Gastrocnemius medialis (tissue), 4 donors: ENCODE measurements around the gene RAD51D. TPM values are rescaled to one million over a fixed set of nuclear protein-coding genes. Genes with fewer than 3 reads are reported as not detected.

Experiments
- ATAC-seq, 2 donors: fragments of 150-250 bp; one replicate each; pipeline ENCODE4 v1.9.1; 2016
- DNase-seq, 2 donors: peaks; one replicate each; pipeline ENCODE4 v3.0.0-alpha.2; 2019
- H3K27ac ChIP-seq, 4 donors: fragments of 200-600 bp; sonication (generic); 1 replicate in 1 of 4; 2 replicates in 3 of 4; pipeline ENCODE4 v1.5.1; 2016 to 2018; ENCODE audit warnings: mild to moderate bottlenecking in 2 of 4, moderate library complexity in 1 of 4
- H3K27me3 ChIP-seq, 3 donors: fragments of 200-600 bp; sonication (generic) in 2 of 3; 1 replicate in 1 of 3; 2 replicates in 2 of 3; pipeline versions ENCODE4 v1.5.1 to v1.6.0; 2016 to 2019; ENCODE audit warnings: mild to moderate bottlenecking in 1 of 3, moderate library complexity in 1 of 3
- H3K36me3 ChIP-seq, 2 donors: fragments of 200-600 bp; sonication (generic) in 1 of 2; one replicate each; pipeline ENCODE4 v1.5.1; 2017 to 2018
- H3K4me1 ChIP-seq, 2 donors: fragments of 200-600 bp; sonication (generic) in 1 of 2; one replicate each; pipeline ENCODE4 v1.5.1; 2016 to 2017; ENCODE audit warnings: mild to moderate bottlenecking in 2 of 2
- H3K4me3 ChIP-seq, 4 donors: fragments of 200-600 bp; sonication (generic) in 3 of 4; 1 replicate in 1 of 4; 2 replicates in 3 of 4; pipeline ENCODE4 v1.5.1; 2016 to 2019; ENCODE audit warnings: mild to moderate bottlenecking in 2 of 4
- H3K9me3 ChIP-seq, 3 donors: fragments of 200-600 bp; sonication (generic) in 2 of 3; 1 replicate in 1 of 3; 2 replicates in 2 of 3; pipeline ENCODE4 v1.5.1; 2016 to 2019
- POLR2A ChIP-seq, 2 donors: fragments of 450-650 bp; IDR thresholded peaks; one replicate each; pipeline ENCODE4 v1.6.1; 2017; ENCODE audit warnings: antibody characterized with exemption in 2 of 2, mild to moderate bottlenecking in 2 of 2, moderate library complexity in 2 of 2
- in situ Hi-C, 4 donors: fragments of 200-750 bp; cut with MboI; loops; one replicate each; pipeline versions ENCODE4 v1.15.0 to v1.8.0; 2017; ENCODE audit warnings: low sequenced_read_pairs in 4 of 4
- intact Hi-C: fragments of 100-400 bp; cut with DNase I; formaldehyde crosslinking; loops from one replicate; pipeline ENCODE4 v1.15.1; 2023; ENCODE audit warnings: low total_unique reads
- total RNA-seq, 4 donors: library from RNA; depleted of rRNA; stranded (reverse); fragments of >200 nt; gene quantifications; one replicate each; pipeline versions ENCODE4 v1.1.0 to v1.2.3, GENCODE V29; 2016
- TF ChIP-seq, protein P1 (sequence below), 5 experiments: fragments of 450-650 bp in 3 of 5; fragments of 200-600 bp in 2 of 5; sonication (generic) in 2 of 5; IDR thresholded peaks in 4 of 5; conservative IDR thresholded peaks in 1 of 5; 1 replicate in 4 of 5; 2 replicates in 1 of 5; pipeline ENCODE4 v1.5.1; 2016 to 2019; ENCODE audit warnings: antibody characterized with exemption in 5 of 5, mild to moderate bottlenecking in 3 of 5, moderate library complexity in 3 of 5

RAD51D gene
- total RNA-seq, 4 donors from 2014 or later, result 2.5 to 5.2 (median 2.8) TPM

DNA sequence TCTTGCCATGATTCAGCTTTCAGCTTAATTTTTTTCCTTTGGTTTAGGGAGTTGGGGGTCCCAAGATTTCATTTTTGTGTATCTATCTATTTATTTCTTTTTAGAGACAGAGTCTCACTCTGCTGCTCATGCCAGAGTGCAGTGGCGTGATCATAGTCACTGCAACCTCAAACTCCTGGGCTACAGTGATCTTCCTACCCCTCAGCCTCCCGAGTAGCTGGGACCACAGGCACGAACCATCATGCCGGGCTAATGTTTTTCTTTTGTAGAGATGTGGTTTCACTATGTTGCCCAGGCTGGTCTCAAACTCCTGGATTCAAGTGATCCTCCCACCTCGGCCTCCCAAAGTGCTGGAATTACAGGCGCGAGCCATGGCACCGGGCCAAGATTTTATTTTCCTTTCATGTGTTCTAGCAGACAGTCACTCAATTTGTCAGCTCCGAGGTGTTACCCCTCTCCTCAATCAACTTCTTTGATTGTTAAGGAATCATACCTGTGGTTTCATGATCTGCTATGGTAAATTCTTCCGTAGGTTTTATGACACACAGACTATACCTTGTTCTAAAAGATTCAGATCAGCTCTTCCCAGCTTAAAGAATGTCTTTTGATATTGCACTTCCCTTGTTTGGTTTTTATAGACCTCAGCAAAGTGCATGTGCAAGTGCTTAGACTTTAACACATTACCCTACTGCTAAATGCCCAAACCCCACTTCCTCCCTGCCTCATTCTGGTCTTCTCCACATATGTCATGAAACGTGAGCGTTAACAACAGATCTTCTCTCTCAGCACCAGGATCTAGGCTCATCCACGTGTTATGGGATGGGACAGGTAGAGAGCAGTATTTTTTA, 40.9 kb upstream of the RAD51D start:
- ATAC-seq, result no peak
- intact Hi-C loops (no loop called here), in situ Hi-C loops (loop anchor here in 1 of 4 donors (25.0 kb wide), 1 partner anchor 577 kb away; the partner anchor contains the start of gene RASL10B)
- peaks cover 0 to 89% of the 10 kb centered on the region in 2 donors for H3K36me3 ChIP-seq
- no peak for DNase-seq
- no peak overlapping the region for H3K27ac ChIP-seq
- TF ChIP-seq POLR2A (IDR thresholded peaks at IDR 0.05), result no peak
- TF ChIP-seq, protein P1, sequence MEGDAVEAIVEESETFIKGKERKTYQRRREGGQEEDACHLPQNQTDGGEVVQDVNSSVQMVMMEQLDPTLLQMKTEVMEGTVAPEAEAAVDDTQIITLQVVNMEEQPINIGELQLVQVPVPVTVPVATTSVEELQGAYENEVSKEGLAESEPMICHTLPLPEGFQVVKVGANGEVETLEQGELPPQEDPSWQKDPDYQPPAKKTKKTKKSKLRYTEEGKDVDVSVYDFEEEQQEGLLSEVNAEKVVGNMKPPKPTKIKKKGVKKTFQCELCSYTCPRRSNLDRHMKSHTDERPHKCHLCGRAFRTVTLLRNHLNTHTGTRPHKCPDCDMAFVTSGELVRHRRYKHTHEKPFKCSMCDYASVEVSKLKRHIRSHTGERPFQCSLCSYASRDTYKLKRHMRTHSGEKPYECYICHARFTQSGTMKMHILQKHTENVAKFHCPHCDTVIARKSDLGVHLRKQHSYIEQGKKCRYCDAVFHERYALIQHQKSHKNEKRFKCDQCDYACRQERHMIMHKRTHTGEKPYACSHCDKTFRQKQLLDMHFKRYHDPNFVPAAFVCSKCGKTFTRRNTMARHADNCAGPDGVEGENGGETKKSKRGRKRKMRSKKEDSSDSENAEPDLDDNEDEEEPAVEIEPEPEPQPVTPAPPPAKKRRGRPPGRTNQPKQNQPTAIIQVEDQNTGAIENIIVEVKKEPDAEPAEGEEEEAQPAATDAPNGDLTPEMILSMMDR (IDR thresholded peaks at IDR 0.05 in 4 of 5, conservative IDR thresholded peaks at IDR 0.05 in 1 of 5), result no peak
- H3K4me3 ChIP-seq, result no peak overlapping the region
- no peaks in the 10 kb centered on the region for H3K27me3 ChIP-seq
- H3K9me3 ChIP-seq, result no peaks in the 10 kb centered on the region
- no peaks in the 10 kb centered on the region for H3K4me1 ChIP-seq

DNA sequence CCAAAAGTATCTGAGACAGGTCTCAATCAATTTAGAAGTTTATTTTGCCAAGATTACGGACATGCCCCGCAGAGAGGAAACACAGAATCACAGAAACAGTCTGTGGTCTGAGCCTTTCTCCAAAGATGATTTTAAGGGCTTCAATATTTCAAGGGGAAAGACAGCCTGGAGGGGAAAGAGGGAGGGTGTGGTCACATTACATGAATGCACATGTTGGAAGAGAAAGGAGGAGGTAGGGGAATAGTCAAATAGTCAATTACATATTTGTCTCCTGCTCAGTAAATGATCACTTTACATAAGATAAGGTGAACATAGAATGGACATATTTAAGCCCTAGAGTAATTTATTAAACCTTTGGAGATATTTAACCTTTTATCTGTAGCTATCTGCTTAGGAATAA, 40.3 kb upstream of the RAD51D start:
- DNase-seq (no peak), ATAC-seq (no peak)
- Histone ChIP-seq H3K27ac (no peak overlapping the region), H3K4me3 (no peak overlapping the region), H3K27me3 (no peaks in the 10 kb centered on the region), H3K9me3 (no peaks in the 10 kb centered on the region), H3K36me3 (peaks cover 0 to 91% of the 10 kb centered on the region in 2 donors), H3K4me1 (no peaks in the 10 kb centered on the region)
- TF ChIP-seq, protein P1 (IDR thresholded peaks at IDR 0.05 in 4 of 5, conservative IDR thresholded peaks at IDR 0.05 in 1 of 5), result no peak
- TF ChIP-seq POLR2A (IDR thresholded peaks at IDR 0.05), result no peak
- in situ Hi-C loops, result loop anchor here in 2 of 4 donors (10.0 to 25.0 kb wide), 2 partner anchors 385 to 577 kb away; partner anchors contain the start of gene RASL10B (in 1 of the 2)
- intact Hi-C loops, result no loop called here

DNA sequence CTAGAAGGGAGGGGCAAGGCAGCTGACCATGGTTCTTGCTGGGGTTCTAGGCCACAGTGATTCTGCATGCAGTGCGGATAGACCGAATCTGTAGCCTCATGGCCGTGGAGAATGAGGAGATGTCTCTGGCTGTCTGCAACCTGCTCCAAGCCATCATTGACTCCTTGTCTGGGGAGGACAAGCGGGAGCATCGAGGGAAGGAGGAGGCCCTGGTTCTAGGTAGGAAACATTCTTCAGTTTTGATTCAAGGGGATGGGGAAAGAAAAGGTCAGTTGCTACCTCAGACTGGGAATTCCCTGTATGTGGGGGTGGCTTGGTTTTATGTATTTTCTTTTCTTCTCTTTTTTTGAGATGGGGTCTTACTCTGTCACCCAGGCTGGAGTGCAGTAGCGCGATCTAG, 35.6 kb upstream of the RAD51D start:
- in situ Hi-C loops, result loop anchor here in 2 of 4 donors (10.0 to 25.0 kb wide), 2 partner anchors 390 to 582 kb away; partner anchors contain the start of gene RASL10B (in 1 of the 2)
- no peak for ATAC-seq

GRCh38 chr17:35154196-35155165, 34.8 kb upstream of the RAD51D start:
- intact Hi-C loops, result no loop called here

More for the DNA sequence above, 35.6 kb upstream of the RAD51D start:
- peaks cover under 1 to 4% of the 10 kb centered on the region in 2 donors for H3K4me1 ChIP-seq
- TF ChIP-seq POLR2A (IDR thresholded peaks at IDR 0.05), result no peak
- TF ChIP-seq, protein P1 (IDR thresholded peaks at IDR 0.05 in 4 of 5, conservative IDR thresholded peaks at IDR 0.05 in 1 of 5), result no peak
- intact Hi-C loops, result no loop called here
- no peak overlapping the region for H3K4me3 ChIP-seq
- H3K36me3 ChIP-seq, result peaks cover 0 to 94% of the 10 kb centered on the region in 2 donors
- no peak overlapping the region for H3K27ac ChIP-seq
- no peak for DNase-seq
- no peaks in the 10 kb centered on the region for H3K9me3 ChIP-seq
- H3K27me3 ChIP-seq, result no peaks in the 10 kb centered on the region

More at GRCh38 chr17:35154196-35155165, 34.8 kb upstream of the RAD51D start:
- Histone ChIP-seq H3K27ac (no peak overlapping the region), H3K4me1 (peaks cover 8 to 12% of the 10 kb centered on the region in 2 donors), H3K36me3 (peaks cover 0 to 94% of the 10 kb centered on the region in 2 donors), H3K9me3 (no peaks in the 10 kb centered on the region), H3K27me3 (no peaks in the 10 kb centered on the region), H3K4me3 (no peak overlapping the region)
- no peak for TF ChIP-seq POLR2A (IDR thresholded peaks at IDR 0.05)
- TF ChIP-seq, protein P1 (IDR thresholded peaks at IDR 0.05 in 4 of 5, conservative IDR thresholded peaks at IDR 0.05 in 1 of 5), result no peak
- in situ Hi-C loops, result loop anchor here in 2 of 4 donors (10.0 to 25.0 kb wide), 2 partner anchors 390 to 583 kb away; partner anchors contain the start of gene RASL10B (in 1 of the 2)
- DNase-seq (no peak), ATAC-seq (no peak)
